ENCODE measurements around the gene KLF12.

KLF12 gene

GRCh38 chr13:74134777-74135325, 647 bp upstream of the KLF12 start:
- DNase-seq = peak; percentile 66

- DNase-seq = peak; percentile 82
These were observed 475 bp downstream of the KLF12 start for GRCh38 chr13:74133657-74134201.

DNA sequence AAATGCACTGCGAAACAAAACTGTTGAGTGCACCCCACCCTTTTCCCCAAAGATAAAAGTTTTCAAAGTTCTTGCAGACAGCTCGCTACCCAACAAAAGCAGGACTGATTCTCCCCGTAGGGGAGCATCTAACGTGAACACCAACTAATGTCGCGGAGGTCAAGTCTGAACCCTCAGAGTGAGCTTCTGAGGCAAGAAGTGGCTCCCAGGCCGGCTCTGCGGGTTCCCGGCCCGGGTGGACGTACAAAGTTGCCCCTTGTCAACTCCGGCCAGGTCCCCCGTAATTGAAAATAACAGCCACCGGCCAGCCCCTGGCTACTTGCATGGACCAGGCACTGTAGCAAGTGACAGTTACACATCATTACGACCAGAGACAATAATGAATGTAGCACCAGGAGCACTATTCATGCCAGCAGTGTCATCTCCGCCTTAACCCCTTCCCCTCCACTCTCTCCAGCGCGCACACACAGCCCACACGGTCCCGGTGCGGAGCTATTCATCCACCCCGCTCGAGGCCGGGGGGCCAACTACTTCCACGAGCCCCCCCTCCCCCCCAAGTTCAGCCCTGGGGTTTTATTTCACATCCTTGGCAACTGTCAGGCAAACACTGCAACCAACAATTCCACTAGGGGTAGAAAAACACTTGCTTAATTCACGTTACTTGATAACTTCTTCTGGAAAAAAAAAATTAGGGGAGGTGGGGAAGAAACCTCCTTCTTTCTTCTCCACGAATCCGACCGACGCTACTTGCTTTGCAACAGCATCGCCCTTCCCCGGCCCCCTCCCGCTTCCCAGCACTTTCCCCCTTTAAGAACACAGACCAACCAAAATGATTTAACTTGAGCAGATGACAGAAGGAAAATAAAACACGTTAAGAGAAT, 1.2 kb downstream of the KLF12 start:
- peak; percentile 56 for DNase-seq

- no peak for DNase-seq
These were observed 1.9 kb downstream of the KLF12 start for GRCh38 chr13:74132152-74132775.

DNA sequence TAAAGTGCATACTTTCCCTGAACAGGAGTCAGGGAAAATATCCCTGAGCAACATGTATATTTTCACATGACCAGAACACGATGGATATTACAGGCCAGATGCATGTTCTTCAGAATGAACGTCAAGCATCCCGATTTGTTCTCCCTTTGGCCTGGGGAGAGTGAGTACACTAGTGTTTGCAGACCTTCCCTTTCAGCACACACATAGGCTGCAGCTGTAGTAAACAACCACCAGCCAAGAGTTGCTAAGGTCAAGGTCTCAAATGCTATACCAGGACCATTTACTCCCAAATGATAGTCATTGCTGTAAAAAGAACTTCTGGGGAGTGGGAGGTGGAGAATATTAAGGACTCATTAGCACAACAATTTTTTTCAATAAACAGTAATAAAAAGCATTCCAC, 3.0 kb downstream of the KLF12 start:
- no peak for DNase-seq

DNA sequence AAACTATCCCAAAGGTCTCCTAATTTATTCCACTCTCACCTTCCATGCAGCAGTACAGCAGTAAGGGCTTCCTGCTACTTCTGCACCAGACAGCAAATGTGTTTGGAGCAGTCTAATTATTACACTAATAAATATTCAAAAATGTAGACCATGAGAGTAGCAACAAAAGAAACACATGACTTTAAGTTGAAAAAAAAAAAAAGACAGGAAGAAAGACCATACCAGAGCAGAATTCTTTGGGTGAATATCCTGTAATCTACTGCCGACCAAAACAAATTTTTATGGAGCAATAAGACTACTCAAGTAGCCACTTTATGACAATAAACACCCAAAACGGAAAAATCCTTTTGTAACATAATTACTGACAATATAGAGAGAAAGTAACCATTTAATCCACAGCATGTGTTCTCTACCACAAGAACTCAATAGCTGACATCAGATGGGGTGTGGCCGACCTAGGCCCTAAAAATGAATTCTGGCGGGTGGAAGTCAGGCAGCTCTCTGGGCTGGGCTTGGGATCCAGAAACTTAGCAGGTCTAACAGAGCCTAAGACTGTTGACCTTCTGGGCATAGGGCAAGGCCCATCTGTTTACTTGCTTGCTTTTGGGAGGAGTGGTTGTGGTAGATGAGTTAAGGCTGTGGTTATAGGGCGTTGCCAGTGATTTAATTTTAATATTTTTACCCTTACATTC, 4.6 kb downstream of the KLF12 start:
- no peak for DNase-seq

DNA sequence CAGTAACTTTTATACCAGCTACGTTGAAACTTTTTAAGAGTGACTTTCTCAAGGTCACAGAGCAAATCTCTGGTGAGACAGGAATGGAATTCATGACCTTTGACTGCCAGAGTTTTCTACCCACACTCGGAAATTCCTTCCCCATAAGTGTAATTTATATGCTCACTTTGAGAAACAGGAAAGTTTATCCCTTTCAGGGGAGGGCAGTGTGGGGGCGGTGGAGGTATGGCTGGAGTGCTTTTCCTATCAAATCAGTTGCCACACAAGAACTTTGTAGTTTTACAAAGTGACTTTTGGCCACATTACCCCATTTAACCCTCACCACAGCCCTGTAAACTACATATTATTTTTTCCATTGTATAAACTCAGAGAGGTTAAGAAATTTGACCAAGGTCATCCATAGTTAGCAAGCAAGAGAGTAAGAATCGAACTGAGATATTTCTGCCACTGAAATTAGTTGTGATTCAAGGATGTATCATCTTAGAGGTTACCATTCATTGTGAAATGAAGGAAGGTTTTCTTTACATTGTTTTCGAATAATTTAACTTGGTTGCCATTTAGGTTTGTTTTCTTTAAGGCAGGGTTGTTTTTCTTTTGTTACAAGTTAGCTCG, 5.9 kb downstream of the KLF12 start:
- DNase-seq = no peak

DNA sequence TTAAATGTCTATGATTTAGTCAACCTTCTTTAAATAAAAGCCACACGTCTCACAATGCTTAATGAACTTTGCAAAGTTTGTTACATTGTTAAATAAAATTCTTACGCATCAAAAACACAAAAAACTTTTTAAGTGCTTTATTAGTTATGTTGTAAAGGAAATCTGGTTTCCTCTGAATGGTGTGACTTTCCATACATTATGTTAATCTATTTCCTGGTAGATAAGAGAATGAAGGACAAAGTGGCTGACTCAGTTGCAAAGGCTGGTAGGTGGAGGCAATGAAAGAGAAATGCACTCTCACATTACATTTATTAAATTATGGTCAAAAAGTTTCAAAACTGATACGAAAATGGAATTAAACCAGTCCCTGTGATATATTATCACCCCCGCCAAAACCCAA, 15.9 kb downstream of the KLF12 start:
- DNase-seq = no peak

GRCh38 chr13:74117207-74117705, 16.9 kb downstream of the KLF12 start:
- DNase-seq = no peak

DNA sequence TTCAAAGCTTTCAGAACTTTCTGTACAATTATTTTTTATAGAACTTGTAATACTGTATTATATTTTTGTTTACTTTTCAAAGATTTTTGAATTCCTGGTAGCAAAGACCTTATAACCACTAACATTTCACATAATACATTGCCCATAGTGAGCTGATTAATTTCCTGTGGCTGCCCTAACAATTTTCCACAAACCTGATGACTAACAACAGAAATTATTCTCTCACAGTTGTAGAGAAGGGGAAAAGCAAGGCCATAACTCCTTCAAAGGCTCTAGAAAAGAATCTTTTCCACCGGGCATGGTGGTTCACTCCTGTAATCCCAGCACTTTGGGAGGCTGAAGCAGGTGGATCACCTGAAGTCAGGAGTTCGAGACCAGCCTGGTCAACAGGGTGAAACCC, 19.1 kb downstream of the KLF12 start:
- no peak for DNase-seq

GRCh38 chr13:74114641-74115040, 19.6 kb downstream of the KLF12 start:
- no peak for DNase-seq

DNA sequence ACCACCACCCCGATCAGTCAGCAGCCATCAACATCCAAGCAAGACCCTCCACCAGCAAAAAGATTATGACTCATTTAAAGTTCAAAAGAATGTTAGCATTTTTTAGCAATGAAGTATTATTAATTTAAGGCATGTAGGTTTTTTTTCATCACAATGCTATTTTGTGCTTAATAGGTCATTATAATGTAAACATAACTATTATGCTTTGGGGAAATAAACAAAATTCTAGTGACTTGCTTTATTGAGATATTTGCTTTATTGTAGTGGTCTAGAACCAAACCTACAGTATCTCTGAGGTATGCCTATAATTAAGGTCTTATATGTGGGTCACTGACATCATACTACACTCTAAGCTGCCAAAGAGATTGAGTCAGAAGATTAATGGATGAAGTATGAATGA, 20.0 kb downstream of the KLF12 start:
- DNase-seq = no peak

- DNase-seq = no peak
These were observed 22.0 kb downstream of the KLF12 start for GRCh38 chr13:74111901-74112824.

GRCh38 chr13:74111399-74111798, 22.8 kb downstream of the KLF12 start:
- no peak for DNase-seq

GRCh38 chr13:74110053-74110452, 24.2 kb downstream of the KLF12 start:
- no peak for DNase-seq

DNA sequence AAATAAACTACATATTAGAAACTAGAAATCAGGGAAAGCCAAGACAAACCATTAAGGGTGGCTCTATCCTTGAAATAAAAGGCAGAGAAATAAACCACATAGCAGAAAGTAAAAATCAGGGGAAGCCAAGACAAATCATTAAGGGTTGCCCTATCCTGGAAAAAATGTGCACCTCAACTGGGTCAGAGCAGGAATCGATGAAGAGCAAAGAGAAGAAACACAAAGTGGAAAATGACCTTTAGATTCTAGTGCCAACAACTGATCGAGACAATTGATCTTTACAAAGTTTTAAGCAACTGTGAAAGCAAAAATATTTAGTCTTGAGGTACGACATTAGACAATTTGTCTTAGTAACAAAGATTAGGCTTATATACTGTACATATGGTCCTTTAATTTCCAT, 26.6 kb downstream of the KLF12 start:
- no peak for DNase-seq

DNA sequence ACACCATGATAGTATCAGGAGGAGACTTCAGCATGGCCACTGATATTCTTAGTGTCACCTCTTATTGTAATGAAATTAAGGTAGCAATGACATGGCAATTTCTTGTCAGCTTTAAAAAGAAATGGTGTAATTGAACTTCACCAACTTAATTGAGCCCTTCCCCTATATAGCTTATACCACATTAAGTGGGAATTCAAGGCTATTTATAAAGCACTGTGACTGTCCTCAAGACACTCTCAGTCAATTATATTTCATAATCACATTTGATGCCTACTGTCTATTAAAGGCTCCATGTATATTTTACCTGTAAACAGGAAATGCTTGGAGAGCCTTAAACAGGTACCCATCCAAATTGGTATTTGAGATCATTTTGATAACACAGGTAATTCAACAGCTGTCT, 28.3 kb downstream of the KLF12 start:
- no peak for DNase-seq

GRCh38 chr13:74104661-74105275, 29.4 kb downstream of the KLF12 start:
- no peak for DNase-seq

DNA sequence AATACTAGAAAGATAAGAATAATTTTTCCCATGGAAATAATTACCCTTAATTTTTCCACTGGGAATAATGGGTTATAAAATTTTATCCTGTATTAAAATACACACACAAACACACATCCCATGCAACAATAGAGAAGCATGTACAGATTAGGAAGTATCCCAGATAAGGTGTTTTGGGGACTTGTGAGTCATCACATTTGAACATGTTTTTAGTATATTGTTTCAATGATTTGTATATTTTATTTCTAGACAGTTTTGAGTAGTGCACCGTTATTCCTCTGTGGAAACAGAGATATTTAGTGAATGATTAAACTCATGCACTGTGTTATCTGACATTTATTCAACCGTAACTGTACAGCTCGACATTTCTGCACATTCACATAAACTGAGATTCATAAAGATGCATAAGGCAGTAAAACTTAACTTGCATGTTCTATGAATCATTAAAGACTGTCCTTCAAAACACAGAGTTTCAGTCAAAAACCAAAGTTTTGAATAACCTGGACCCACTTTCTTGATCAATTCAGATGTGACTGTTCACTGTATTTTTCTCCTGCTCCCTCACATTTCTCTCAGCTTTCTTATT, 30.1 kb downstream of the KLF12 start:
- no peak for DNase-seq

DNA sequence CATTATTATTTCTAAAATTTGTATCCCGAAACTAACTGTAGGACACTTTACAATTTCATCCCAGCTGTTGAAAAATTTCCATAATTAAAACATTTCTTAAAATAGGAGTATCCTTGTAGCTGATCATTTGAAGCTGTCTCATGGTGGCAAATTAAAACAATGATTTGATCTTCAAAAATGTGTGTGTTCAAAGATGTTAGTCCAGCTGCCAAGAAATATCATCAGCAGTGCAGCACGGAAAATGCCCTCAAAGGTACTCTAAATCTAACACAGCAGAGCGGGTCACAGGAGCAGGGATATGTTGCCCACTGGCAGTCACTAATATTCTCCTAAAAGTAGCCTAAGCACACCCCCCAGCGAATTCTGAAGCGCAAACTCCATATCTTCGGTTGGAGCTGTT, 31.0 kb downstream of the KLF12 start:
- DNase-seq = no peak

DNA sequence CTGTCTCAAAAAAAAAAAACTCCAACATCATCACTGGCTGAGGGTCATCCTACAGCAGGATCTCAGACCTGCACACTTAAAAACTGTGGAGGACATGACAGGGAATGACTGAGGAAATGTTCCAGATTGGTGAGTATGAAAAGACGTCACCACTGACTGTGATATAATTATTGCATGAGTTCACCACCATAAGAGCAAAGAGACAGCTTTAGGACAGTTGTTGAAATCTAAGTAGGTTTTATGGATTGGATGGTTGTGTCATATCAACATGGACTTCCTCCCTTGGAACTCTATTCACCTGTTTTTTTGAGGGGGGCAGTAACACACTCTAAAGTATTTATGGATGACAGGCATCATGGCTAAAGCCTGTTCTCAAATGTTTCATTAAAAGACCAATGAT, 31.5 kb downstream of the KLF12 start:
- DNase-seq = no peak
